Measurements from ENCODE around the gene RPL36A.

RPL36A gene

GRCh38 chrX:101390664-101391525 lies at the start of gene RPL36A:
RPL36A (plus strand) TSS chrX:101391011; CDS start chrX:101391044, 33 bp downstream.
- Histone ChIP-seq H3K9me3 (no peaks in the 10 kb centered on the region), H3K27ac (peak within 1 kb of the TSS; percentile 90), H3K4me2 (peak within 1 kb of the TSS; percentile 73), H3K9ac (peak within 1 kb of the TSS; percentile 84), H4K20me1 (peaks cover 7% of the 10 kb centered on the region; the same call in 1 of the 2 replicates), H3K4me1 (peaks cover 40% of the 10 kb centered on the region), H3K4me3 (peak within 1 kb of the TSS; percentile 70), H3K27me3 (no peaks in the 10 kb centered on the region), H3K36me3 (peaks cover 29% of the 10 kb centered on the region)
- TF ChIP-seq Cebpa-rat (IDR thresholded peaks at IDR 0.05), result no peak

- no peak for TF ChIP-seq Cebpa-rat (IDR thresholded peaks at IDR 0.05)
- no peaks in the 10 kb centered on the region for H3K27me3 ChIP-seq
- peak overlapping the region; percentile 77 for H3K4me3 ChIP-seq
- H4K20me1 ChIP-seq, result peaks cover 36% of the 10 kb centered on the region; the same call in 1 of the 2 replicates
- H3K4me1 ChIP-seq, result peaks cover 27% of the 10 kb centered on the region
- H3K9me3 ChIP-seq, result no peaks in the 10 kb centered on the region
- peak overlapping the region; percentile 72 for H3K27ac ChIP-seq
- H3K9ac ChIP-seq, result peak overlapping the region; percentile 84
- peaks cover 79% of the 10 kb centered on the region for H3K36me3 ChIP-seq
- peak overlapping the region; percentile 74 for H3K4me2 ChIP-seq
These were observed 42.9 kb upstream of the RPL36A start for GRCh38 chrX:101347859-101348451.

- Histone ChIP-seq H3K9ac (peak within 1 kb of the TSS; percentile 84), H3K4me2 (peak within 1 kb of the TSS; percentile 74), H3K4me1 (peaks cover 34% of the 10 kb centered on the region), H4K20me1 (peaks cover 36% of the 10 kb centered on the region; the same call in 1 of the 2 replicates), H3K27ac (peak within 1 kb of the TSS; percentile 72), H3K27me3 (no peaks in the 10 kb centered on the region), H3K9me3 (no peaks in the 10 kb centered on the region), H3K4me3 (peak within 1 kb of the TSS; percentile 77), H3K36me3 (peaks cover 79% of the 10 kb centered on the region)
- TF ChIP-seq Cebpa-rat (IDR thresholded peaks at IDR 0.05), result no peak
These were observed 42.2 kb upstream of the RPL36A start, which contains the start of gene TIMM8A for GRCh38 chrX:101348452-101349192. TIMM8A (minus strand) TSS chrX:101348742; CDS start chrX:101348664, 78 bp downstream.

GRCh38 chrX:101349193-101349562 lies 41.6 kb upstream of the RPL36A start:
- no peak for TF ChIP-seq Cebpa-rat (IDR thresholded peaks at IDR 0.05)
- H4K20me1 ChIP-seq, result peaks cover 36% of the 10 kb centered on the region; the same call in 1 of the 2 replicates
- H3K4me3 ChIP-seq, result peak overlapping the region; percentile 77
- peak overlapping the region; percentile 72 for H3K27ac ChIP-seq
- H3K9me3 ChIP-seq, result no peaks in the 10 kb centered on the region
- peaks cover 73% of the 10 kb centered on the region for H3K36me3 ChIP-seq
- H3K4me2 ChIP-seq, result peak overlapping the region; percentile 74
- no peaks in the 10 kb centered on the region for H3K27me3 ChIP-seq
- peak overlapping the region; percentile 84 for H3K9ac ChIP-seq
- H3K4me1 ChIP-seq, result peaks cover 40% of the 10 kb centered on the region

- Histone ChIP-seq H3K4me2 (no peak overlapping the region), H3K4me1 (peaks cover 40% of the 10 kb centered on the region), H3K9ac (no peak overlapping the region), H3K27ac (no peak overlapping the region), H3K27me3 (no peaks in the 10 kb centered on the region), H3K36me3 (peaks cover 89% of the 10 kb centered on the region), H3K4me3 (no peak overlapping the region), H4K20me1 (no peaks in the 10 kb centered on the region), H3K9me3 (no peaks in the 10 kb centered on the region)
- no peak for TF ChIP-seq Cebpa-rat (IDR thresholded peaks at IDR 0.05)
These were observed 33.5 kb upstream of the RPL36A start for GRCh38 chrX:101357166-101357795.

GRCh38 chrX:101359966-101360365 lies 30.8 kb upstream of the RPL36A start:
- H3K36me3 ChIP-seq, result peaks cover 95% of the 10 kb centered on the region
- no peak overlapping the region for H3K27ac ChIP-seq
- H3K9me3 ChIP-seq, result no peaks in the 10 kb centered on the region
- no peak for TF ChIP-seq Cebpa-rat (IDR thresholded peaks at IDR 0.05)
- no peak overlapping the region for H3K9ac ChIP-seq
- H4K20me1 ChIP-seq, result no peaks in the 10 kb centered on the region
- no peak overlapping the region for H3K4me2 ChIP-seq
- no peak overlapping the region for H3K4me3 ChIP-seq
- no peaks in the 10 kb centered on the region for H3K27me3 ChIP-seq
- H3K4me1 ChIP-seq, result peaks cover 24% of the 10 kb centered on the region

GRCh38 chrX:101360390-101360789 lies 30.4 kb upstream of the RPL36A start:
- no peaks in the 10 kb centered on the region for H4K20me1 ChIP-seq
- H3K36me3 ChIP-seq, result peaks cover 95% of the 10 kb centered on the region
- no peaks in the 10 kb centered on the region for H3K9me3 ChIP-seq
- no peak overlapping the region for H3K9ac ChIP-seq
- no peak overlapping the region for H3K27ac ChIP-seq
- no peaks in the 10 kb centered on the region for H3K27me3 ChIP-seq
- no peak for TF ChIP-seq Cebpa-rat (IDR thresholded peaks at IDR 0.05)
- H3K4me2 ChIP-seq, result no peak overlapping the region
- H3K4me3 ChIP-seq, result no peak overlapping the region
- H3K4me1 ChIP-seq, result peaks cover 24% of the 10 kb centered on the region

GRCh38 chrX:101362116-101362515 lies 28.7 kb upstream of the RPL36A start:
- H3K9ac ChIP-seq, result no peak overlapping the region
- peaks cover 95% of the 10 kb centered on the region for H3K36me3 ChIP-seq
- H3K9me3 ChIP-seq, result no peaks in the 10 kb centered on the region
- H3K4me2 ChIP-seq, result no peak overlapping the region
- H4K20me1 ChIP-seq, result no peaks in the 10 kb centered on the region
- no peak overlapping the region for H3K4me3 ChIP-seq
- H3K27ac ChIP-seq, result no peak overlapping the region; the same call in 1 of the 2 replicates
- no peak for TF ChIP-seq Cebpa-rat (IDR thresholded peaks at IDR 0.05)
- peaks cover 31% of the 10 kb centered on the region; the same call in 1 of the 2 replicates for H3K4me1 ChIP-seq
- no peaks in the 10 kb centered on the region for H3K27me3 ChIP-seq

GRCh38 chrX:101362757-101363156 lies 28.1 kb upstream of the RPL36A start:
- Histone ChIP-seq H3K9me3 (no peaks in the 10 kb centered on the region), H3K36me3 (peaks cover 94% of the 10 kb centered on the region), H3K27ac (no peak overlapping the region; the same call in 1 of the 2 replicates), H3K4me2 (no peak overlapping the region), H3K4me3 (no peak overlapping the region), H3K4me1 (peaks cover 37% of the 10 kb centered on the region), H4K20me1 (no peaks in the 10 kb centered on the region), H3K27me3 (no peaks in the 10 kb centered on the region), H3K9ac (no peak overlapping the region)
- TF ChIP-seq Cebpa-rat (IDR thresholded peaks at IDR 0.05), result no peak

Data from BLaER1 (cell line).